ENCODE measurements around the gene ADAP1. TPM values are rescaled to one million over a fixed set of nuclear protein-coding genes. Genes with fewer than 3 reads are reported as not detected.
A peak's percentile ranks its signal among the peaks of the same experiment; 100 is the strongest.

The ADAP1 gene
- total RNA-seq, 1 donor, result 0.72 TPM

DNA sequence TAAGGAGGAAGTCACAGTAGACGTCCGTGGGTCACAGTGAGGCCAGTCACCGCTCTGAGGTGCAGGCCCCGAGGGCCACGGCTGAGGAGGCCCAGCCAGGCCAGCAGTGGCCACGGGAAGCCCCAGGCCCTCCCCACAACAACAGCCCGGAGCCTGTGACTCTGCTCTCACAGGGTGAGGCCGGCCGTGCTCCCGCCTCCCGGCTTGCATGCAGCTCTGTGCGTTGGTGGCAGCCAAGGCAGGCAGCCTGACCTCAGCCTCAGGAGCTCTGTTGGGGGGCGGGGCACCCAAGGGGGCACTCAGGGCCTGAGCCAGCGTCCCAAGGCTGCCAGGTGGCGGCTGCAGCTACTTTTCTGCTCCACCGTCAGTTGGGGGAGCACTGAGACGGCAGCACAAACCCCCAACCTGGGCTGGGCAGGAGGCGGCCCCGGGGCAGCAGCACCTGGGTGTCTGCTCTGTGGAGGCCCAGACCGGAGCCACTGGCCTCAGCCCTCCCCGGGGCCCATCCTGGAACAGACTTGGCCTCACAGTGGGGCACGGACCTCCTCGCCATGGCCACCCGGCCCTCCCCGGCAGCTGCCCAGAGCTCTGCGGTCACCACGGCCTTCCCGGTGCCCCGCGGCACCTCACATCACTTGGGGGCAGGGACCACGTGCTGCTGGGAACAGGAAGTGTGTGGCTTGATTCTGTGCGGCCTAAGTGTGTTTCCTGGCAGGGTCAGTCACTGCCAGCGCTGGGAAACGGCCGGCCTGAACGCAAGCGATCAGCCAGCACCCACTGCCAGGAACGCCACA, 41.8 kb upstream of the ADAP1 start:
- TF ChIP-seq CTCF (IDR thresholded peaks at IDR 0.05; ENCODE audit: insufficient read depth, low read length), result no peak

DNA sequence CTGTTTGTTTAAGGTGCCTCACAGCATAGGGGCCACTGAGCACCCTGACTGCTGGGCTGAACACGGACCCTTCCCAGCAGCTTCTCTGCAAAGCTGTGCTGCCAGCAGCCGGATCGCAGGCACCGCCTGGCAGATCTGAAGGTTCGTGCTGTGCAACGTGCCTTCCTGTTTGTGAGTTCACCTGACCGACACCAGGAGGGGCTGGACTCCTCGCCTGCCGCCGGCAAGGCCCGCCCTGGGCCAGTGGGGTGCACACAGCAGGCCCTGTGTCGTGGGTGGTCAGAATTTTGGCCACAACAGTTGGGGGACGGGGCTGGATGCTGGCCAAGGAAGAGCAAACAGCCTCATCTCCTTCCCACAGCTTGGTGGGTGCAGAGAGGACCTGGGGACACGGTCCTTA, 41.1 kb upstream of the ADAP1 start:
- TF ChIP-seq CTCF (IDR thresholded peaks at IDR 0.05; ENCODE audit: insufficient read depth, low read length), result no peak
- no peak for DNase-seq (ENCODE audit: low read depth)
- H3K4me3 ChIP-seq (ENCODE audit: low read depth, low read length), result no peak overlapping the region

More for the DNA sequence above, 41.8 kb upstream of the ADAP1 start:
- no peak for DNase-seq (ENCODE audit: low read depth)
- H3K4me3 ChIP-seq (ENCODE audit: low read depth, low read length), result no peak overlapping the region

DNA sequence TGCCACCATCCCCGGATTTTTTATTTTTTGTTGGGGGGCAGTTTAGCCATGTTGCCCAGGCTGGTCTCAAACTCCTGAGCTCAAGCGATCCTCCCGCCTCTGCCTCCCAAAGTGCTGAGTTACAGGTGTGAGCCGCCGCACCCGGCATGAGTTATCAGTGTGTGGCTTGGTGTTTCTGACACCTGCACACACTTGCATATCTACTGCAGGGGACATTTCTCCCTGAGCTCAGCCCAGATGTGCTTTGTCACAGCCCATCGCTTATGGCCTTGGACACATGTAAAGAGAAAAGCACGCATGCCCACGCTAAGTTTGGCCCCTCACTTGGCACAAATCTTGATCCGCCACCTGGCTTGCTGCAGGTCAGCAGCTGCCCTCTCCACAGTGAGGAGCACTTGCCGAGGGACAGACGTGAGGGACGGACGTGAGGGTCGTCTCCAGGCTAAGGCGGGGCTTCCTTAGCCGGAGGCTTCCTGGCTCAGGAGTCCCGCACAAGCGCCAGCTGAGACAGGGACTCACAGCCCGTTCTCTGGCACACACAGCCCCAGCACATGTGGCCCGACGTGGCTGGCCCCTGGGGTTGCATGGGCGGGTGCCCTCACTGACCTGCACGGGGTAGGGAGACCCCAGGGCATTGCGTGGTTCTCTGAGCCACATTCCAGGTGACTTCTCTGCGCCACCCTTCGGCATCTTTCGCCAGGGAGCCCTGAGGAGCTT, 40.3 kb upstream of the ADAP1 start:
- no peak overlapping the region for H3K4me3 ChIP-seq (ENCODE audit: low read depth, low read length)
- no peak for TF ChIP-seq CTCF (IDR thresholded peaks at IDR 0.05; ENCODE audit: insufficient read depth, low read length)
- DNase-seq (ENCODE audit: low read depth), result no peak

- H3K4me3 ChIP-seq (ENCODE audit: low read depth, low read length), result no peak overlapping the region
- peak; percentile 97 for TF ChIP-seq CTCF (IDR thresholded peaks at IDR 0.05; ENCODE audit: insufficient read depth, low read length)
- DNase-seq (ENCODE audit: low read depth), result peak; percentile 91
These were observed 38.5 kb upstream of the ADAP1 start for GRCh38 chr7:992709-993607.

DNA sequence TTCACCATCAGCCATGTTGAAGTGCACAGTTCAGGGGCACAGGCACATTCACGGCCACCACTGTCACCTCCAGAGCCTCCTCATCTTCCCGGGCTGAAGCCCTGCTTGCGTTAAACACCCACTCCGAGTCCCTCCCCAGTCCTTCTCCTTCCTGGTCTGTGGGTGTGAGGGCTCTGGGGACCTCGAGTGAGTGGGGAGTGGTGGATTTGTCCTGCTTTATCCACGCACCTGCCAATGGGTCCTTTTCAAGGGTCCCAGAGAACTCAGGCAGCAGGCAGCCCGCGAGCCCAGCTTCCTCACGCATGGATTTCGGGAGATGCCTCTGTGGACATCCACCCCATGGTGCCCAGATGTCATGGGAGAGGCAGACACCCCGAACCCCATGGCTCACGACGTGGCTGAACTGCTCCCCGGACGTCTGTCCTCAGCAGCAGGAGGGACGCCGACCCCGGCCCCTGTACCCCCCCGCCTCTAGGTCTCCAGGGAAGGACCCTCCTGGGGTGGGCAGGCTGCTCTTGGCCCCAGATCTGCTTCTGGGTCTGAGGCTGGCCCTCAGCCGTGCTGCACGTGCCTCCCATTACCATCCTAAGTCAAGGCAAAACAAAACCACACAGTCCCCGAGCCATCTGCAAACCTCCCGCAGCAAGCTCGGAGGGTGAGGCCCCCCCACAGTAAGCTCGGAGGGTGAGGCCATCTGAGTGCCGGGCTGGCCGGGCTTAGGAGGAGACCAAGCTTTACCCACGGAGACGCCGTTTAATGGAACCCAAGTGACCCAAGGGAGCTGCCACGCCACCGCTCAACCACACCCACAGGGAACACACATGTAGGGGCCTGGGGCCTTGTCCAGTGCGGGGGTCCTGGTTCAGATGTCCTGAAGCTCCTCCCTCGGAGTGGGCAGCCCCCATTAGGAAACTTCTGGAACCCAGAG, 37.5 kb upstream of the ADAP1 start:
- H3K4me3 ChIP-seq (ENCODE audit: low read depth, low read length), result no peak overlapping the region
- DNase-seq (ENCODE audit: low read depth), result no peak
- no peak for TF ChIP-seq CTCF (IDR thresholded peaks at IDR 0.05; ENCODE audit: insufficient read depth, low read length)
